HL-60 (cell line): ENCODE data around the gene KCTD5.
"Not testable (repeated sequence)": the region's sequence is repeated elsewhere in the genome, so short reads cannot be mapped to it uniquely, and the experiment has no call there.

Experiments used
- DNase-seq, 2 experiments: peaks; one replicate each; pipeline ENCODE4 v3.0.0-alpha.2; 2010 to 2020; ENCODE audit warnings: low read depth in 1 of 2, low spot score in 1 of 2
- H3K27ac ChIP-seq: fragments of 250-450 bp; sonication (Bioruptor Pico); replicated peaks from 2 replicates; pipeline ENCODE4 v1.5.1; 2020; ENCODE audit warnings: mild to moderate bottlenecking, moderate library complexity
- H3K27me3 ChIP-seq: fragments of 250-450 bp; sonication (Bioruptor Pico); 2 replicates; pipeline ENCODE4 v1.5.1; 2021; ENCODE audit warnings: mild to moderate bottlenecking, moderate library complexity; ENCODE audit not compliant: insufficient read depth, poor library complexity, severe bottlenecking
- H3K4me3 ChIP-seq: replicated peaks from 2 replicates; pipeline ENCODE4 v1.5.1; 2011; ENCODE audit warnings: mild to moderate bottlenecking, control low read depth, low read length; ENCODE audit not compliant: insufficient read depth
- CTCF ChIP-seq: IDR thresholded peaks from one replicate; pipeline ENCODE4 v1.5.1; 2011; ENCODE audit warnings: low read length, control low read depth, inconsistent platforms; ENCODE audit not compliant: insufficient read depth
- GABPA ChIP-seq: IDR thresholded peaks from 2 replicates; pipeline ENCODE4 v1.6.1; 2012; ENCODE audit warnings: low read depth
- POLR2AphosphoS5 ChIP-seq: IDR thresholded peaks from 2 replicates; pipeline ENCODE4 v1.6.1; 2012; ENCODE audit warnings: low read depth
- REST ChIP-seq: IDR thresholded peaks from 2 replicates; pipeline ENCODE4 v1.6.1; 2012; ENCODE audit warnings: low read depth; ENCODE audit not compliant: insufficient replicate concordance
- SPI1 ChIP-seq: IDR thresholded peaks from 2 replicates; pipeline ENCODE4 v1.6.1; 2012; ENCODE audit warnings: low read depth, mild to moderate bottlenecking, borderline replicate concordance

Gene KCTD5

DNA sequence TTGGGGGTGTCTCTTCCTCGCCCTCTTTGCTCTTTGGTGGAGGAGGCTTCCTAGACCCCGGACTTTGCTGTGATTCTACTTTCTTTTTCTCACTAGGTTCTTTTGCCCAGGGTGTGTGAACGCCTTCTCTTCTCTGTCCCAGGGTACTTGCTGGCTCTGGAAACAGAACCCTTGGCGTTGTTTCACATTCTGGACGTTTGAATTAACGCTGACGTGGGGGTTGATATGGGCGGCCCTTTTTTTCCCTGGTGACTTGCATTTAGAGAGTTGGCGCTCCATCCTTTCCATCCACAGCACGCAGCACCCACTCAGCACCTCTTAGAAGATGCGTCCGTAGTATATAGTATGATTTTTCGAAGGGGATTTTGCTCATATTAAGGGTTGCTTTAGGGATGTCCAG lies 718 bp downstream of the KCTD5 start:
- Histone ChIP-seq H3K4me3 (peak overlapping the region; percentile 100), H3K27ac (peak overlapping the region; percentile 70)
- H3K27me3 ChIP-seq, DNase-seq: not testable (repeated sequence)

- not testable (repeated sequence) for H3K4me3 ChIP-seq, H3K27me3 ChIP-seq, H3K27ac ChIP-seq, DNase-seq
Observed at GRCh38 chr16:2686075-2686474, 3.8 kb downstream of the KCTD5 start.

DNA sequence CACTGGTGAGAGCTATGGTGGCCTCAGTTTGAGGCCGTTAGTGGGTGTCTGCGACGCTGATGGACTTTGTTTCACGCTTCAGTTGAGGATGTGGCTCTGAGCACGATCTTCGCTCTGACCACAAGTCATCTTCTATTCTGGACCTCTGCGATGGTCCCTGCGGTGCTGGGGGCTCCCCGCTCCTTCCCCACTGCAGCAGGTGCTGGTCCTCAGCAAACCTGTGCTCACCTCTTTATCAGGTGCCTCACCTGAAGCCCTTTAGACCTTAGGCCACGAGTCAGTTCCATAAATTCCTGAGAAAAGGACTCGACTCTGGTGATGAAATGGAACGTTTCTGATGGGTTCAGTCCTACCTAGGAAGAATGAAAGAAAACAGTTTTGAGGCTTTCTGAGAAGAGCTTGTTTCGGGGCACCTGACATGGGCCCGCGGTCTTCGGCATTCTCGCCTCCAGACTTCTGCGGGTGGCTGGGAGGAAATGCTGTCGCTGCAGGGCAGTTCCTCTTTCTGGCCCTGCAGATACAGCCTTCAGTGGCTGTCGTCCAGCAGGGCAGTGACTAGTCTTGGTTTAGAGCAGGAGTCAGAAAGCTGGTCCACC lies 4.7 kb downstream of the KCTD5 start:
- TF ChIP-seq SPI1 (peak; percentile 100), REST (no peak)
- DNase-seq = peak in 1 of 2 experiments; percentile 88
- H3K27me3 ChIP-seq = no peaks in the 10 kb centered on the region
- H3K27ac ChIP-seq = peak overlapping the region; percentile 46
- 0 out of 2 replicates have a peak overlapping the region, but pooled peaks have one; percentile 0 for H3K4me3 ChIP-seq

- DNase-seq = no peak
- TF ChIP-seq REST = no peak
- no peak for TF ChIP-seq GABPA
- no peak for TF ChIP-seq POLR2AphosphoS5
- TF ChIP-seq CTCF = no peak
- TF ChIP-seq SPI1 = no peak
- H3K4me3 ChIP-seq = no peak overlapping the region
- H3K27ac ChIP-seq = no peak overlapping the region
- H3K27me3 ChIP-seq = no peaks in the 10 kb centered on the region
Observed at GRCh38 chr16:2687531-2688308, 5.4 kb downstream of the KCTD5 start.

GRCh38 chr16:2689422-2689821 lies 7.1 kb downstream of the KCTD5 start:
- not testable (repeated sequence) for H3K27ac ChIP-seq, H3K27me3 ChIP-seq, H3K4me3 ChIP-seq, DNase-seq
